Stimulated activated naive CD4-positive, alpha-beta T cell treated with Interleukin-2 at 50 U/mL for 16 hours (primary cell): ENCODE measurements around the gene STRA8.

Experiments used
- DNase-seq: peaks from one replicate; lab custom pipeline; 2025; lab: John Stamatoyannopoulos, UW

The STRA8 gene

DNA sequence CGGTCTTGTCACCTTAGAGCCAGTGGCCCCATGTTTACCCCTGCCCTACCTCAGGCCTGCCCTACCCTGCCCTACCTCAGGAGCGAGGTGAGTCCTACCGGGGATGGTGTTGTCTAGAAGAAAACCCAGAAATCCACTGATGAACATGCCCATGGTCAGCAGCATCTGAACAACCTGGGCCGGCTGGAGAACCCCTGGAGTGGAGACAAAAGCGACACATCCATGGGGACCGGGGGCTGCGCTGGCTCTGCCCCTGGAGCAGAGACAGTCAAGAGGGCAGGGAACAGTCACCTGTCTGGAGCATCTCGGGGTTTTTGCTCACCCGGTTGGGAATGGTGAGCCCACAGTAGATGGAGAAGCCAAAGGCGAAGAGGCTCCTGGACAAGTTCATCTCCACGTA is 36.3 kb downstream of the STRA8 start:
- no peak for DNase-seq

DNA sequence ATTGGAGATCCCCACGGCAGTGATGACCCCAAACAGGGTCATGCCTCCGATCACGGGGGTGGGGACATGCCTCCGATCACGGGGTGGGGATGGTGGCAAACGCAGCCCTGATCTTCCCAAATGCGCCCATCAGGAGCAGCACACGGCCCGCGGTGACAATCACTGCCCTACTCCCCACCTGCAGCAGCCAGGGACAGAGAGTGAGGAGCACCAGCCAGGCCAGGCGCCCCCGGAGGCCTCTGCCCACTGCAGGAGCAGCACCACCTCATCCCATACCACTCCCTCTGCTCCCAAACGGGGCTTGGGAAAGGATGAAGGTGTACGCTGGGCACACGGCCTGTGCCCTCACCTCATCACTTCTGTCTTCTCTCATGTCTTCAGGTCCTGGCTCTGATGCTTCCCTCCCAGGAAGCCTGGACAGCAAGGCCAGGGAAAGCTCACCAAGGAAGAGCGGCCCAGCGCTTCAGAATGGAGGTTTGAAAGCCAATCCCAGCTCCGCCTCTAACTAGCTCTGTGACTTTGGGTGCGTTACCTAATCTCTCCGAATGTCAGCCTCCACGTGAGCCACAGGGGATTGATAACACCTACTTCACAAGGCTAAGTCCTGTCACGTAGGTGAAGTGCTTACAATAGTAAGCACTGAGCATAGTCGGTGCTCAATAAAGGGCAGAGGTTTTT is 37.1 kb downstream of the STRA8 start:
- no peak for DNase-seq

DNA sequence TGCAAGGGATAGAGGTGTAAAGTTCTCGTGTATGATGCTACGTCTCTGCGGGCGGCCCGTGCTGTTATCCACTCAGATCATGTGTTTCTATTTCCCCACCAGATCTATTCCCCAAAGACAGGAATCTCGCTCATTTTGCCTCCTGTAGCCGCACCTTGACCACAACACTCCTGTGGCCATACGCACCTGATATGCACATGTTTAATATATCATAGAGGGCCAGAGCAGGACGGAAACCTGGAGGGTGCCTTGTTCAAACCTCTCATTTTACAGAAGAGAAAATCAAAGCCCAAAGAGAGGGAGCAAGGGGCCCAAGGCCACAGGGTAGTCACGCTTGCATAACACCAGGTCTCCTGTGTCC is 37.6 kb downstream of the STRA8 start:
- DNase-seq = no peak

DNA sequence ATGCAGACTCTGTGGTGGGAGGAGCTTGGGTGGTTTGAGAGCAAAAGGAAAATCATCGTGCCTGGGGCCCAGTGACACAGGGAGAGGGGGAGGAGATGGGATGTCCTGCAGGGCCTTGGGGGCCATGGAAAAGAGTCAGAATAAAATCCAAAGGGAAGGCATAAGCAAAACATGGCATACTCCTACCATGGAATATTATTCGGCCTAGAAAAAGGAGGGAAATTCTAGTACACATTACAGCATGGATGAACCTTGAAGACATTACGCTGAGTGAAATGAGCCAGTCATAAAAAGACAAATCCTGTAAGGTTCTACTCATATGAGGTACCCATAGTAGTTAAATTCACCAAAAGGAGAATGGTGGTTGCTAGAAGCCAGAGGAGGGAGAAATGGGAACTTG is 38.7 kb downstream of the STRA8 start:
- no peak for DNase-seq

DNA sequence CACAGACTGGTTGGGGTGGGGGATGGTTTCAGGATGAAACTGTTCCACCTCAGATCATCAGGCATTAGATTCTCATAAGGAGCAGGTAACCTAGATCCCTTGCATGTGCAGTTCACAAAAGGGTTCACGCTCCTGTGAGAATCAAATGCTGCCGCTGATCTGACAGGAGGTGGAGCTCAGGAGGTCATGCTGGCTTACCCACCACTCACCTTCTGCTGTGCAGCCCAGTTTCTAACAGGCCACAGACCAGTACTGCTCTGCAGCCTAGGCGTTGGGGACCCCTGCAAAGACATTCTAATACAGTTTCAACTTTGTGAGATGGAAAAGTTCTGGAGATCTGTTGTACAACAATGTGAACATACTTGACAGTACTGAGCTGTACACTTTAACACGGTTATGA is 39.9 kb downstream of the STRA8 start:
- no peak for DNase-seq

DNA sequence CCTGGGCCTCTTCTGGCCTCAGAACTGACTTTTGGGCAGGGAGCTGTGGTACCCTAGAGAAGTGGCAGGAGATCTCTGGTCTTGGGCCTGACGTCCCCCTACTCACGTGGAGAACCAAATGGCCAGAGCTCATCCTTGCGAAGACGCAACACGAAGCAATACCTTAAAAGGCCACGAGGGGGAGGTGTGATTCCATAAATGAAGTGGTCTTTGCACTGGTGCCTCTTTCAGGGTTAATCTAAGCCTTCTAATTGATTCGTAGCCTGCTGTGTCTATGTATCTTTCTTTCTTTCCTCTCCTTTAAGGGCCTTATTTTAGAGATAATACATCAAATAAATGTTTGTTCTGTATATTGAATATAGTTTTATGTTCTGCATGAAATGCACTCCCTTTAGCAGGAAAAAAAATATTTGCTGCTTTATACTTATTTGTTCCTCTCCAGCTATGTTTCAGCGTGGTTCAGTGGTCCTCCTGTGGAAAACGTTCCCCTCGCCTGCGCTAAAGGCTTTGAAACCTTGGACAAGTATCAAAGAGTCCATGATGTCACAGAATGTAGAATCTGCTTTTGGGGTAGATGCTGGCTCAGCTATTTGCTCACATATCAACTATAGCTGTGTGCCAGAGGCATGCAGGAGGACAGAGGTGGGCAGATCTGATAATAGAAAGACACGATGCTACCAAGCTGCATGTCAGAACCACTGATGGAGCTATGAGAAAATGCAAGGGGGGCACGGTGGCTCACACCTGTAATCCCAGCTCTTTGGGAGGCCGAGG is 41.0 kb downstream of the STRA8 start:
- peak; percentile 63 for DNase-seq

DNA sequence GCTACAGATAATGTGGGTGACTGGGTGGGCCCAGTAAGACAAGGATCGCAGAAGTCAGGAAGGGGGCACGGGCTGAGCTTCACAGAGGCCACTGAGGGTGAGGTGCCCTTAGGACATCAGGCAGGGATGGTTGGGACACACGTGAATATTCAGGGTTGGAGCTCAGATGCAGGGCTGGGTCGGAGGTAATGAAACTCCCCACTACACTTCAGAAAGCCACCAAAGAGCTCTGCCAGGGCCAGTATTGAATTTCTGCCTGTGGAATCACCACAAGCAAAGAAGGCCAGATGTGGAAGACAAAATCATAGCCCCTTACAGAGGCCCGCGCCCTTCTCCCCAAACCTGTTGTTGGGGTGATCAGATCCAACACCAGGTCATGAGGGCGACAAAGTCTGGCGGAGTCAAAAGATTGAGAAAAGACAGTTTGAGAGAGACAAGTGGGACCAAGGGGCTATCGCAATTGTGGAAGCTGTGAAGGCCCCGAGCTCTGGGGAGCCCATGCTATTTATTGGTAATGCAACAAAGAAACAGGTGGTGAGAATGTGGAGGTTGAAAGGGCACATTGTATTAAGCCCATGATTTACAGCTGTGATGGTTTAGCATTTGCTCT is 42.4 kb downstream of the STRA8 start:
- no peak for DNase-seq

DNA sequence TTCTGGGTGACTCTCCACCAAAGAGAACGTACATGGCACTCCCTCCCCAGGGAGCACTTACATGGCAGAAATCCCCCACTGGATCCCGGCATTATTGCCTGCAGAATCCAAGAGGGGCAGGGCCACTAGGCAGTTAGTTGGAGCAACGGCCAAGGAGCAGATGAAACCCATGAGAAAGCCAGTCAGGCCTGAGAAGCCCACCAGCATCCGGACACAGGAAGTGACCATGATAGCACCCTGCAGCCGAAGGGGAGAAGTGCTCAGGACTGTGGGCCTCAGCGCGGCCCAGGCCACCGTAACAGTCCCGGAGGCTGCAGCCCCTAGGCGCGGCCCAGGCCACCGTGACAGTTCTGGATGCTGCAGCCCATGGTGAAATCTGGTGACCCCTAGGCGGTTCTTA is 43.5 kb downstream of the STRA8 start:
- DNase-seq = no peak

DNA sequence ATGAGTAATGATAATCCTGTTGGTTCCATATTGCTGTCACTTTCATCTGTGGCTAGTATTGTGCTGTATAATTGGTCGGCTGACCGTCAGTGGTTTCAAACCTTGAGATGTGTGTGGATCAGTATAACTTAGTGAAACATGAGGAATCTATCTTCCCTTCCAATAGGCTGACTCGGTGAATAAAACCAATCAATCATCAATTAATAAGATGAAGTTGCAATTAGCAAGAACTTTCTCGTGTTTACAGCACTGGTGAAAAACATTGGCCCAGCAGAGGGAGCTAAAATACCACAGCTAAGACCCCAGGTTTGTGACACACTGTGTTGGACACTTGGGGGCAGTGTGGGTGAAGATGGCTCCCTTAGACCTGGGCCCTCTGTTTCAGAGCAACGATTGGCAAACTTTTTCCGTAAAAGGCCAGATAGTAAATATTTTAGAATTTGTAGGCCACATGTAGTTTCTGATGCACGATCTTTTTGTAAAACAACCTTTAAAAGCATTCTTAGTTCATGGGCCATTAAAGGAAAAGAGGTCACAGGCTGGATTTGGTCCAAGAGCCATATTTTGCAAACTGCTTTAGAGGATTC is 47.8 kb downstream of the STRA8 start:
- peak; percentile 62 for DNase-seq

DNA sequence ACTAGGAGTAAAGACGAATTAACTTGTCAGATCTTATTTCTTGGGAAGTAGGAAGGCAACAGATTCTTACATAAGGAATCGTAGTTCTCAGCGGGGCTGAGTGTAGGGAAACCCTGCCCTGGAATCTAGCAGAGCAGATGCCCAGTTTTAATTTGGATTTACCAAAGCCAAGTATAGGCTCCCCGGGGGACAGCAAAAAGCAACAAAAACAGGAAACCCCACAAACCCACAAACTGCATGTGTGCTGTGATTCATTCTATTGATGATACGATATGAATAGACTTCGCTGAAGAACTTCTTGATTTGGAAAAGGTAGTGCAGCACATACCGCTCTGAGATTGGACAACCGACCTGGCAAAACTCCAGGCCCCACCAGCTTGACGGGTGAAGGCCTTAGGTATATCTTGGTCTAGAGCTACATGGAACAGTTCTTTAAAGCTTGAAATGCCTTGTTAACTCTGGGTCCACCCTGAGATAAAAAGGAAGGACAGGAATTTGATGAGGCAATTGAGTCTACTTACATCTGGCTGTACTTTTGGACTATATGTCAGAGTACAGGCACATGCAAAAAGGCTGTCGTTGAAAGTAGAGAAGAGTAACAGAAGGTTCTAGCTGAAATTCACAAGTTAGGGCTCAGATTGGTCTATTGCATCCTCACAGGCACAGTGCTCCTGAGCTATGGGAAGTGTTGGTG is 49.1 kb downstream of the STRA8 start:
- DNase-seq = no peak

DNA sequence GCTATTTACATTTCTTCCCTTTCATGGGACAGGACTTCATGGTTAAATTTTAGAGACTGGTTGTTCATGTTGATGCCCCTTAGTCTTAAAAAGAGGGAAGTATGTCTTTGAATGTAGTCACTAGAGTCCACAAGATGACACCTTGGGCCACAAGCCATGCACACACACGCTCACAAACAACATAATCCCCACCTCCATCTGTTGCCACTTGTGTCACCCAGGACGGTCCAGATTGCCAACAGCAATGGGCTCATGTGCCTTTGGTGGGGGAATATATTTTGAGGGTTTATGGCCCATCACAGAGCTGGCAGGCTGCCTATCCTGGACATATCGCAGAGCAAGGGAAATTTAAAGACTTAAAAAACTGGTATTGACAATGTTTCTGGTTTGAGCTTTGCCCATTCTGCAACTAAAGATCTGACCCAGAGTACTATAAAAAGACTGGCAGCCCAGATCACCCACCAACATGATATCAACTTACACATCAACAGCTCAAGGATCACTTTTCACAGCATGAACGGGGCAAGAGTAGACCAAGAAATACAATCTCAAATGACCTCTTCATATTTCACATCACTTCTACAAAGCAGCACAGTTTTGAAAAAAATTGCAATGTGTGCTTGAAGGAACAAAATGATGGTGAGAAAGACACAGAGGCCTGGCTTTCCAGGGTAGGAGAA is 50.5 kb downstream of the STRA8 start:
- no peak for DNase-seq

DNA sequence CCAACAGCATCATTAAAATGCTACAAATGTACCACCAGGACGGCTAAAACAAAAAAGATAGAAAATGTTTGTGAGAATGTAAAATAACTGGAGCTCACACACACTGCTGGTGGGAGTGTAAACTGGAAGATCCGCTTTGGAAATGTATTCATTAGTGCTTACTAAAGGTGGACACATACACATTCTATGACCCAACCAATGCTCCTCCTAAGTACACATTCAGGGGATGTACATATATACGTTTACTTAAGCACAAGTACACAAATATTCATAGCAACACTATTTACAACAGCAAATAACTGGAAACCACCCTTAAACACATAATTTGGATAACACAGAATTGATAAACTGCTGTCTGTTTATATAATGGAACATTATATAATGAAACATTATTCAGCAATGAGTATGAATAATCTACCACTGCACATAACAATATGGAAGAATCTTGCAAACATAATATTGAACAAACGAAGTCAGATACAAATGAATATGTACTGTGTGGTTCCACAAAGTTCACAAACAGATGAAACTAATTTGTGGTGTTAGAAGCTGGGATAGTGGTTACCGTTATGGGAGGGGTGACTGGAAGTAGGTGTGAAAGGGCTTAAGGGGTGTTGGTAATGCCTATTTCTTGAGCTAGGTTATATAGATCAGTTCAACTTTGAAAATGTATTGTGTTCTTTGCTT is 52.1 kb downstream of the STRA8 start:
- no peak for DNase-seq

DNA sequence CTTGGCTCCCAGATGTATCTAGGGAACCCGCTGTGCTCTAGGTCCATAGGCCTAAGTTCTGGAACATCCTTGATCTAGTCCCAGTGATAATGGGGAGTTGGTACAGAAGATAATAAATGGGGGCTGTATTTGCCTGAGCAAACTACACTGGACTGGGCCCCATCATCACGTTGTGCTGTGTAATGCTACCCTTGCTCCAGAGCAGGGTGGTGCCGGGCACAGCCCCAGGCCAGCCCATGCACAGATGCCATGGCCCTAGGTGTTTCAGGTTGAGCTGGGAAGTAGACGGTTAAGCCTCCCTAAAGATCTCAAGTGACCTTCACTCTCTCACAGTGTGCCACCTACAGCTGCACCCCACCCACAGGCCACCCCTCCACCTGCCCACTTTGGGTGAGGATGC is 53.2 kb downstream of the STRA8 start:
- no peak for DNase-seq

DNA sequence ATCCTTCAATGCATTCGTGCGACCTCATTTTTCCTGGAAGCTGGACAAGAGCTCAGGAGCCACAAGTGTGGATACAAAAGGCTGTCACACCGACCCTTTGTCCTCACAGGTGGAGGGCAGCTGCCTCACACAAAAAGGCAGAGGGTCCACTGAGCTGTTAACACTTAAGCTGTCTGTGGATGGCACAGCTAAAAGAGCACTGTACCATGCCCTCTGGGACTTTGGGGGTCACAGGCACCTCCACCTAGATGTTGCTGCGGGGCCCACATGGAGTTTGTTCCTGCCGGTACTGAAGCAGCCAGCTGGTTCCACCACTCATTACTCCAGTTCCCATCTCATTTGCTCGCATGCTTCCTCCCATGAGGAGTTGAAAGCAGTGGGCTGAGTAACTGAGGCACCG is 57.0 kb downstream of the STRA8 start:
- no peak for DNase-seq

DNA sequence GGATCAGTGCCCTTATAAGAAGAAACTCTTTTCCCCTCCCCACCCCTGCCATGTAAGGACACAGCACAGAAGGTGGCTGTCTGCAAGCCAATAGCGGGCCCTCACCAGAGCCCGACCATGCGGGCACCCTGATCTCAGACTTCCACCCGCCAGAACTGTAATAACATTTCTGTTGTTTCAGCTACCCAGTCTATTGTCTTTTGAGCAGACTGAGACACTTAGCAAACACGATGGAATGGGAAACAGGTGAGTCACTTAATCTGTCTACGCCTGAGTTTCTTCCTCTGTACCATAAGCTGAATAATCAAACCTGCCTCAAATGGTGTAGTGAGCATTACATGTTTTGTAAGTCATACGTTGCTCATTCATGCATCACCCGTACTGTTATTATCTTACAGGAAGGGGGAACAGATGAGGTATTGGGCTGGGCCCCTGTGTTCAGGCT is 58.2 kb downstream of the STRA8 start:
- no peak for DNase-seq

DNA sequence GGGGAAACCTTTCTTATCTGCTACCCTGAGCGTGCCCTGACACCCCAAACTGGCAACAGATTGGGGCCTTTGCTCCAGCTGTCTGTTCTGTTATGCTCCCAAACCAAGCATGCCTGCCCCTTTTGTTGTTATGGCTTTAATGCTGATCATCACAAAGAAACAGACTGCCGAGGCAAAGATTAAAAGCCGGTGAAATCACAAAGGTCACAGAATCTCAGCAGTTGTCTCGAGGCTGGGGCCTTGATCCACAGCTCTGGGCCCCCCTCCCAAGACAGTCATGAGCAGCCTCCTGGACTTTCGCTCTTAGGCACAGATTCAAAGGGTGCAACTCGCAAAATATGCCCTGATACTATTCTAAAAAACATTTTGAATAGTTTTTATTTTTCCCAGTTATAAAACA is 65.6 kb downstream of the STRA8 start:
- DNase-seq = no peak

DNA sequence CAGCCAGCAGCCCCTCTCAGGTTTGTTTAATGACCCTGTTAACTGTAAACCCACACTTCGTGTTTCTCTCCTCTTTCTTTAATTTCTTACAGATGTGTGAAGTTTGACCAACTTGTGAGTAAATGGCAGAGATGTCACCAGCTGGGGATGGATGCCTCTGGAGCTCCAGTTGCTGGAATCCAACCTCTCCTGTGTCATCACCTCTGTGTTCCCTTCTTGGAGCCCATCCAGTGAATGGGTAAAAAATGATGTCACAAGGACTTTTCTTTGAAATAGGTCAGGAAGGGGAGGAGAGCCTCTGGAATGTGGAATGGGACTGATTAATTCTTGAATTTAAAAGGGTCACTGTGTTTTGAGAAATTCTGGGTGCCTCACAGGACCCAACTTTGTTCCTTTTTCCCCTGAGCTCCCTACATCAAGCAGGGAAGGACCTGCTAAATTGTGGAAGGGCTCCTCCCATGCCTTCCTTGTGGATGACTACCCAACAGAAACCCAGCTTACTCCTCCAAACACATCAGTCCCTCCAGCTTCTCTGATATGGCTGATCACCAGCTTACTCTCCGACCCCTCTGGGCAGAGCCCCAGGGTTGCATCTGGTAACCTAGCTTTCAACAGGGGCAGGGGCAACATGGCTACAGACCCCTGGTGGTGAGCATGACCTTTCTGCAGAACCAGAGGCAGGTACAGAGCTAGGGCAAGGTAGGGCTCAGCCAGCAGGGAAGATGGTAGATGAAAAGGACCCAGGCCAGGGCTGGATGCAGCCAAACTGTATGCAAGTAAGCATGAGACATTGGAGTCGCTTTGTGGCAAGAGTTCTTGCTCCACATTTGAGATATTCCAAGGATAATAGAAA is 67.5 kb downstream of the STRA8 start:
- no peak for DNase-seq
